K562 (cell line): ENCODE measurements around the gene MRPL11. TPM values are rescaled to one million over a fixed set of nuclear protein-coding genes. Genes with fewer than 3 reads are reported as not detected.

Experiments
- COPS2 ChIP-seq: fragments of 450-650 bp; conservative IDR thresholded peaks from 2 replicates; pipeline ENCODE4 v1.6.1; 2016; ENCODE audit warnings: mild to moderate bottlenecking, moderate library complexity
- DACH1 ChIP-seq: fragments of 450-650 bp; IDR thresholded peaks from 2 replicates; pipeline ENCODE4 v1.6.1; 2018; ENCODE audit not compliant: partially characterized antibody
- DPF2 ChIP-seq: fragments of 450-650 bp; IDR thresholded peaks from 2 replicates; pipeline ENCODE4 v1.6.1; 2016
- EGR1 ChIP-seq: fragments of 450-650 bp; conservative IDR thresholded peaks from 2 replicates; pipeline ENCODE4 v1.6.1; 2017; ENCODE audit warnings: mild to moderate bottlenecking
- HDAC1 ChIP-seq, 2 experiments: fragments of 450-650 bp; IDR thresholded peaks; 2 replicates each; pipeline ENCODE4 v1.6.1; 2016 to 2017; ENCODE audit warnings: inconsistent platforms in 1 of 2, mild to moderate bottlenecking in 1 of 2, moderate library complexity in 1 of 2
- HDAC2 ChIP-seq: fragments of 450-650 bp; IDR thresholded peaks from 2 replicates; pipeline ENCODE4 v1.6.1; 2016; ENCODE audit warnings: mild to moderate bottlenecking
- JUN ChIP-seq, 2 experiments: sonication (generic) in 1 of 2; formaldehyde crosslinking in 1 of 2; IDR thresholded peaks; 2 replicates each; pipeline versions ENCODE4 v1.6.1 to v1.8.0; 2012 to 2022; ENCODE audit warnings: borderline replicate concordance in 2 of 2, mild to moderate bottlenecking in 2 of 2, improper control_type of control experiment in 1 of 2, low read depth in 1 of 2, low read length in 1 of 2, missing genetic modification reagents in 1 of 2
- NFIX ChIP-seq: fragments of 250-450 bp; sonication (Bioruptor Pico); IDR thresholded peaks from 2 replicates; pipeline ENCODE4 v1.4.0; 2020; ENCODE audit warnings: low read depth, mild to moderate bottlenecking, moderate library complexity
- NFRKB ChIP-seq: fragments of 450-650 bp; IDR thresholded peaks from 2 replicates; pipeline ENCODE4 v1.6.1; 2016; ENCODE audit warnings: low read depth
- POLR2A ChIP-seq: fragments of 450-650 bp; conservative IDR thresholded peaks from 2 replicates; pipeline ENCODE4 v1.6.1; 2016
- PREB ChIP-seq: sonication (generic); formaldehyde crosslinking; IDR thresholded peaks from 2 replicates; pipeline ENCODE4 v1.8.1; 2023; ENCODE audit warnings: mild to moderate bottlenecking, missing genetic modification reagents
- RAD21 ChIP-seq, 2 experiments: fragments of 250-450 bp in 1 of 2; fragments of 450-650 bp in 1 of 2; sonication (Bioruptor Pico) in 1 of 2; formaldehyde crosslinking in 1 of 2; IDR thresholded peaks in 1 of 2; conservative IDR thresholded peaks in 1 of 2; 2 replicates each; pipeline versions ENCODE4 v1.4.0 to v1.8.0; 2020 to 2022; ENCODE audit warnings: mild to moderate bottlenecking in 2 of 2, moderate library complexity in 1 of 2
- SMARCA4 ChIP-seq: fragments of 450-650 bp; IDR thresholded peaks from 2 replicates; pipeline ENCODE4 v1.6.1; 2016
- SUPT5H ChIP-seq: fragments of 450-650 bp; IDR thresholded peaks from 2 replicates; pipeline ENCODE4 v1.6.1; 2016
- TAL1 ChIP-seq: fragments of 450-650 bp; IDR thresholded peaks from 2 replicates; pipeline ENCODE4 v1.6.1; 2016; ENCODE audit warnings: mild to moderate bottlenecking
- TCF7 ChIP-seq: sonication (generic); IDR thresholded peaks from 2 replicates; pipeline ENCODE4 v1.6.1; 2016; ENCODE audit warnings: antibody characterized with exemption, borderline replicate concordance
- ZBTB1 ChIP-seq: sonication (generic); formaldehyde crosslinking; IDR thresholded peaks from 2 replicates; pipeline ENCODE4 v1.8.1; 2023; ENCODE audit warnings: missing genetic modification reagents, low read depth, mild to moderate bottlenecking, borderline replicate concordance
- ZBTB34 ChIP-seq: fragments of 250-450 bp; sonication (Bioruptor Pico); IDR thresholded peaks from 2 replicates; pipeline ENCODE4 v1.8.0; 2021; ENCODE audit warnings: mild to moderate bottlenecking, moderate library complexity
- ZFP1 ChIP-seq: fragments of 450-650 bp; formaldehyde crosslinking; IDR thresholded peaks from 2 replicates; pipeline ENCODE4 v1.4.0; 2020; ENCODE audit warnings: mild to moderate bottlenecking, mixed read lengths
- ZNF121 ChIP-seq: sonication (generic); formaldehyde crosslinking; conservative IDR thresholded peaks from 2 replicates; pipeline ENCODE4 v1.8.0; 2022; ENCODE audit warnings: missing genetic modification reagents
- ZNF324 ChIP-seq: fragments of 250-450 bp; sonication (Bioruptor Pico); IDR thresholded peaks from 2 replicates; pipeline ENCODE4 v1.4.0; 2020; ENCODE audit warnings: mild to moderate bottlenecking
- ZNF586 ChIP-seq: fragments of 450-650 bp; formaldehyde crosslinking; conservative IDR thresholded peaks from 2 replicates; pipeline ENCODE4 v1.4.0; 2020; ENCODE audit warnings: mild to moderate bottlenecking, moderate library complexity
- ZZZ3 ChIP-seq: fragments of 450-650 bp; IDR thresholded peaks from 2 replicates; pipeline ENCODE4 v1.6.1; 2016; ENCODE audit warnings: antibody characterized with exemption, mild to moderate bottlenecking, moderate library complexity
- polyA plus RNA-seq, 8 experiments: library from polyadenylated mRNA; depleted of rRNA in 4 of 8; stranded (reverse) in 5 of 8; unstranded in 3 of 8; fragments of >200 nt; fragmentation: Nextera tagmentation in 2 of 8; fragmentation: Illumina TruSeq in 1 of 8; extraction: Ambion mirVana in 2 of 8; extraction: Trizol in 1 of 8; gene quantifications; 2 replicates each; pipeline versions ENCODE4 v1.2.1 to v1.2.3, GENCODE V29; 2011 to 2014; ENCODE audit warnings: inconsistent platforms in 1 of 8, missing spikeins in 1 of 8
- total RNA-seq, 7 experiments: library from RNA; depleted of rRNA in 6 of 7; stranded (reverse); fragments of >200 nt in 6 of 7; fragmentation: Illumina TruSeq in 2 of 7; extraction: Trizol in 2 of 7; gene quantifications; 2 replicates each; pipeline versions ENCODE4 v1.2.1 to v1.2.3, GENCODE V29; 2011 to 2021; ENCODE audit warnings: low replicate concordance in 1 of 7
- TF ChIP-seq, protein P1 (sequence below): fragments of 450-650 bp; conservative IDR thresholded peaks from 2 replicates; pipeline ENCODE4 v1.6.1; 2016; ENCODE audit warnings: missing genetic modification characterization, low read depth, mild to moderate bottlenecking, control low read depth, missing compliant biosample characterization

Gene MRPL11
- total and polyA plus RNA-seq, 9 of the 15 experiments (the other 6 are each of a cell fraction or from before 2014, with no cell fraction given), result 33.0 to 173 (median 91.9) TPM

- TF ChIP-seq NFRKB (no peak), POLR2A (no peak), ZBTB1 (CRISPR knock-in tag) (peak; percentile 100), HDAC2 (peak; percentile 100), PREB (peak; percentile 100), SUPT5H (no peak), ZNF121 (CRISPR knock-in tag) (peak; percentile 93), ZBTB34 (CRISPR knock-in tag) (peak; percentile 92), NFIX (no peak), SMARCA4 (no peak), ZNF324 (peak; percentile 85), TAL1 (no peak), DACH1 (no peak), ZNF586 (CRISPR knock-in tag) (peak; percentile 79; the same call in 1 of the 2 replicates), ZFP1 (peak; percentile 93), COPS2 (no peak), JUN (IDR thresholded peaks at IDR 0.05; ENCODE audit: borderline replicate concordance, low read depth, low read length) (peak; percentile 74), JUN (CRISPR knock-in tag; IDR thresholded peaks at IDR 0.05; ENCODE audit: borderline replicate concordance) (peak; percentile 100), DPF2 (0 out of 2 replicates have a peak, but pooled peaks have one; percentile 16), HDAC1 (IDR thresholded peaks at IDR 0.05) (peak; percentile 99 to 100), TCF7 (peak; percentile 86; the same call in 1 of the 2 replicates), EGR1 (no peak), ZZZ3 (no peak), RAD21 (CRISPR knock-in tag; conservative IDR thresholded peaks at IDR 0.05 in 1 of 2, IDR thresholded peaks at IDR 0.05 in 1 of 2) (peak; percentile 8 to 26; a peak in 1 of 4 replicates)
- TF ChIP-seq, protein P1, sequence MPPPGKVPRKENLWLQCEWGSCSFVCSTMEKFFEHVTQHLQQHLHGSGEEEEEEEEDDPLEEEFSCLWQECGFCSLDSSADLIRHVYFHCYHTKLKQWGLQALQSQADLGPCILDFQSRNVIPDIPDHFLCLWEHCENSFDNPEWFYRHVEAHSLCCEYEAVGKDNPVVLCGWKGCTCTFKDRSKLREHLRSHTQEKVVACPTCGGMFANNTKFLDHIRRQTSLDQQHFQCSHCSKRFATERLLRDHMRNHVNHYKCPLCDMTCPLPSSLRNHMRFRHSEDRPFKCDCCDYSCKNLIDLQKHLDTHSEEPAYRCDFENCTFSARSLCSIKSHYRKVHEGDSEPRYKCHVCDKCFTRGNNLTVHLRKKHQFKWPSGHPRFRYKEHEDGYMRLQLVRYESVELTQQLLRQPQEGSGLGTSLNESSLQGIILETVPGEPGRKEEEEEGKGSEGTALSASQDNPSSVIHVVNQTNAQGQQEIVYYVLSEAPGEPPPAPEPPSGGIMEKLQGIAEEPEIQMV, result peak; percentile 93
Measured at GRCh38 chr11:66421492-66422205, 17.0 kb downstream of the MRPL11 start (continued).
